HepG2 (cell line): Measurements from ENCODE around the gene CADPS2. TPM values are rescaled to one million over a fixed set of nuclear protein-coding genes. Genes with fewer than 3 reads are reported as not detected.
A peak's percentile ranks its signal among the peaks of the same experiment; 100 is the strongest.
"Not testable (repeated sequence)": the region's sequence is repeated elsewhere in the genome, so short reads cannot be mapped to it uniquely, and the experiment has no call there.

Experiments used
- ATAC-seq: fragments of 200-7000 bp; cut with Tn5 transposase; 3 replicates; pipeline ENCODE4 v1.9.1; 2020; ENCODE audit warnings: mild to moderate bottlenecking, moderate library complexity
- BruUV-seq: library from RNA; stranded (reverse); fragments of 400-500 nt; replicated peaks from 2 replicates; lab custom pipeline; 2021; lab: Mats Ljungman, UMichigan
- CTCF ChIA-PET: fragments of 300-600 bp; formaldehyde crosslinking; extraction: SDS; loops from one replicate; lab custom pipeline; 2021; ENCODE audit warnings: low total read pairs, inconsistent platforms, low intra/inter-chr PET ratio; lab: Yijun Ruan, JAX
- POLR2A ChIA-PET: fragments of 350-600 bp; sonication (Branson Sonifier 250); formaldehyde crosslinking; loops from one replicate; lab custom pipeline; 2020; ENCODE audit warnings: antibody characterized with exemption, inconsistent platforms; lab: Yijun Ruan, JAX
- DNase-seq: peaks from one replicate; pipeline ENCODE4 v3.0.0-alpha.2; 2015; ENCODE audit warnings: low spot score
- FAIRE-seq: peaks from 3 replicates; lab custom pipeline; 2011; peaks lifted over from hg19 to GRCh38; lab: Jason Lieb, UNC
- H2AFZ ChIP-seq: one replicate; pipeline ENCODE4 v1.6.1; 2011; ENCODE audit warnings: low read length, inconsistent platforms
- H3K27ac ChIP-seq: fragments of 300-600 bp; 3 replicates; pipeline ENCODE4 v1.8.0; 2011; ENCODE audit warnings: mixed run types, mild to moderate bottlenecking, mixed read lengths, low read length, inconsistent platforms; ENCODE audit not compliant: insufficient read depth; ENCODE audit errors: extremely low read length
- H3K27me3 ChIP-seq, 2 experiments: fragments of 200-600 bp in 1 of 2; 2 replicates in 1 of 2; 3 replicates in 1 of 2; pipeline versions ENCODE4 v1.6.0 to v1.8.0; 2011; ENCODE audit warnings: low read length in 2 of 2, mild to moderate bottlenecking in 2 of 2, moderate library complexity in 2 of 2, inconsistent platforms in 1 of 2; ENCODE audit not compliant: insufficient read depth in 2 of 2, control insufficient read depth in 1 of 2
- H3K36me3 ChIP-seq, 2 experiments: fragments of 200-600 bp in 1 of 2; replicated peaks in 1 of 2; 2 replicates in 1 of 2; 3 replicates in 1 of 2; pipeline versions ENCODE4 v1.5.1 to v1.8.0; 2011; ENCODE audit warnings: low read length in 2 of 2, inconsistent platforms in 1 of 2; ENCODE audit not compliant: insufficient read depth in 2 of 2, control insufficient read depth in 1 of 2
- H3K4me1 ChIP-seq: 2 replicates; pipeline ENCODE4 v1.5.1; 2012; ENCODE audit warnings: low read length, inconsistent platforms; ENCODE audit not compliant: insufficient read depth
- H3K4me2 ChIP-seq: 2 replicates; pipeline ENCODE4 v1.6.0; 2011; ENCODE audit warnings: low read depth, low read length, inconsistent platforms
- H3K4me3 ChIP-seq, 3 experiments: fragments of 200-600 bp in 1 of 3; sonication (generic), shearing (Covaris generic) in 1 of 3; replicated peaks in 1 of 3; 2 replicates each; pipeline ENCODE4 v1.5.1; 2011 to 2016; ENCODE audit warnings: low read length in 3 of 3, inconsistent platforms in 2 of 3, low read depth in 2 of 3, mild to moderate bottlenecking in 2 of 3, control low read depth in 1 of 3, mixed read lengths in 1 of 3; ENCODE audit not compliant: insufficient read depth in 1 of 3
- H3K79me2 ChIP-seq: one replicate; pipeline ENCODE4 v1.6.1; 2011; ENCODE audit warnings: low read length, inconsistent platforms; ENCODE audit not compliant: insufficient read depth
- H3K9ac ChIP-seq: 2 replicates; pipeline ENCODE4 v1.6.0; 2011; ENCODE audit warnings: mild to moderate bottlenecking, low read depth, low read length, inconsistent platforms; ENCODE audit not compliant: insufficient read depth
- H3K9me3 ChIP-seq: 2 replicates; pipeline ENCODE4 v1.5.1; 2012; ENCODE audit warnings: mild to moderate bottlenecking, low read length
- H4K20me1 ChIP-seq: 2 replicates; pipeline ENCODE4 v1.6.0; 2011; ENCODE audit warnings: inconsistent platforms, mild to moderate bottlenecking, low read length, moderate library complexity; ENCODE audit not compliant: insufficient read depth
- HDAC1 ChIP-seq: sonication (generic); formaldehyde crosslinking; IDR thresholded peaks from 2 replicates; pipeline ENCODE4 v1.5.1; 2020; ENCODE audit warnings: mild to moderate bottlenecking, missing genetic modification reagents
- HNF4A ChIP-seq: sonication (generic); formaldehyde crosslinking; IDR thresholded peaks from 2 replicates; pipeline ENCODE4 v1.4.0; 2020; ENCODE audit warnings: missing genetic modification reagents
- PHF21A ChIP-seq: sonication (generic); formaldehyde crosslinking; IDR thresholded peaks from 2 replicates; pipeline ENCODE4 v1.5.0; 2020; ENCODE audit warnings: mild to moderate bottlenecking, missing genetic modification reagents
- PITX1 ChIP-seq: sonication (generic); formaldehyde crosslinking; IDR thresholded peaks from 2 replicates; pipeline ENCODE4 v1.5.1; 2020; ENCODE audit warnings: mild to moderate bottlenecking, missing genetic modification reagents
- ZBTB7B ChIP-seq: sonication (generic); formaldehyde crosslinking; IDR thresholded peaks from 2 replicates; pipeline ENCODE4 v1.4.0; 2020; ENCODE audit warnings: missing genetic modification reagents
- WGBS: methylation state at CpG from one replicate; pipeline ENCODE4 v1.1.6; 2017; ENCODE audit warnings: low lambda C conversion rate; 5-methylcytosine and 5-hydroxymethylcytosine counted together
- in situ Hi-C: cut with HindIII; loops from 2 replicates; pipeline ENCODE4 v1.10.0; 2017; ENCODE audit warnings: low pct_unique_long_range_greater_than_20kb; ENCODE audit not compliant: extremely low pct_ligation_motif_present
- intact Hi-C: fragments of 100-400 bp; cut with micrococcal nuclease; formaldehyde crosslinking; loops from one replicate; pipeline ENCODE4 v1.10.0; 2022; ENCODE audit not compliant: unreplicated experiment
- polyA plus RNA-seq, 8 experiments: library from polyadenylated mRNA; depleted of rRNA in 3 of 8; stranded (reverse) in 7 of 8; unstranded in 1 of 8; fragments of >200 nt; fragmentation: Illumina TruSeq in 4 of 8; extraction: Trizol in 4 of 8; gene quantifications; 2 replicates each; pipeline versions ENCODE4 v1.2.1 to v1.2.3, GENCODE V29; 2011 to 2016; ENCODE audit warnings: low read depth in 4 of 8, missing spikeins in 1 of 8, mixed read lengths in 1 of 8; ENCODE audit not compliant: insufficient read depth in 1 of 8
- total RNA-seq, 5 experiments: library from RNA; depleted of rRNA; stranded (reverse); fragments of >200 nt; fragmentation: Illumina TruSeq; extraction: Trizol; gene quantifications; 2 replicates each; pipeline ENCODE4 v1.2.3, GENCODE V29; 2016; ENCODE audit warnings: low read depth in 1 of 5
- TF ChIP-seq, protein P1 (sequence below): sonication (generic); formaldehyde crosslinking; IDR thresholded peaks from 2 replicates; pipeline ENCODE4 v1.4.0; 2020; ENCODE audit warnings: missing genetic modification reagents
- TF ChIP-seq, protein P2 (sequence below): sonication (generic); formaldehyde crosslinking; IDR thresholded peaks from 2 replicates; pipeline ENCODE4 v1.4.0; 2020; ENCODE audit warnings: missing genetic modification reagents
- TF ChIP-seq, protein P3 (sequence below), 2 experiments: sonication (generic) in 1 of 2; formaldehyde crosslinking in 1 of 2; IDR thresholded peaks; 2 replicates each; pipeline versions ENCODE4 v1.5.1 to v1.6.1; 2011 to 2020; ENCODE audit warnings: borderline replicate concordance in 1 of 2, low read depth in 1 of 2, low read length in 1 of 2, mild to moderate bottlenecking in 1 of 2, missing genetic modification reagents in 1 of 2, moderate library complexity in 1 of 2
- TF ChIP-seq, protein P4 (sequence below): sonication (generic); formaldehyde crosslinking; IDR thresholded peaks from 2 replicates; pipeline ENCODE4 v1.9.0; 2022; ENCODE audit warnings: missing genetic modification reagents, mild to moderate bottlenecking, borderline replicate concordance
- TF ChIP-seq, protein P5 (sequence below): sonication (generic); formaldehyde crosslinking; conservative IDR thresholded peaks from 2 replicates; pipeline ENCODE4 v1.4.0; 2020; ENCODE audit warnings: mild to moderate bottlenecking, missing genetic modification reagents, moderate library complexity
- TF ChIP-seq, protein P6 (sequence below): IDR thresholded peaks from 2 replicates; pipeline ENCODE4 v1.6.1; 2012; ENCODE audit warnings: inconsistent platforms

The CADPS2 gene
- total and polyA plus RNA-seq, 2 of the 13 experiments (the other 11 are each of a cell fraction or from before 2014, with no cell fraction given), result 17.6 to 43.8 TPM

DNA sequence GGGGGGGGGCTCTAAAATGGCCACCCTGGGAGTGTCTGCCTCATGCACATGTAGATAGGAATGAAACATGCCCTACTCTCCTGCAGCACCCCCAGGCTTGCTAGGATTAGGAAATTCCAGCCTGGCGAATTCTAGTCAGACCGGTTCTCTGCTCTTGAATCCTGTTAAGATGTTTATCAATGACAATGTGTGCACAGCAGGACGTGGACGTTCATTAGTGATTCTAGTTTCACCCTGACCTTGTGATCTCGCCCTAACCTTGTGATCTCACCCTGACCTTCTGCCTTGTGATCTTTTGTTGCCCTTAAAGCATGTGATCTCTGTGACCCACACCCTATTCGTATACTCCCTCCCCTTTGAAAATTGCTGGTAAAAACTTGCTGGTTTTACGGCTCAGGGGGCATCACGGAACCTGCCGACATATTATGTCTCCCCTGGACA lies 207.0 kb downstream of the CADPS2 start:
- H3K27me3 ChIP-seq, H3K9me3 ChIP-seq, H3K36me3 ChIP-seq, CTCF ChIA-PET, H3K79me2 ChIP-seq, in situ Hi-C loops, BruUV-seq, H4K20me1 ChIP-seq: not testable (repeated sequence)
- peak overlapping the region; percentile 72 for H3K4me2 ChIP-seq
- peak overlapping the region; percentile 42 for H2AFZ ChIP-seq
- POLR2A ChIA-PET, result interaction anchor here (0.8 to 1.3 kb wide), 5 partner anchors 10 to 206 kb away, joined by 3 to 4 read pairs (median 3); no protein-coding TSS in a partner anchor
- peak; percentile 96 for DNase-seq
- WGBS, result 0% methylated on average over 7 of the region's 9 CpGs
- peak; percentile 67 for FAIRE-seq
- intact Hi-C loops, result loop anchor here (1.0 to 2.0 kb wide), 3 partner anchors 17 to 207 kb away; partner anchors contain the start of gene CADPS2
- peaks cover 49% of the 10 kb centered on the region for H3K4me1 ChIP-seq
- peak overlapping the region; percentile 95 for H3K27ac ChIP-seq
- peak overlapping the region; percentile 74 for H3K9ac ChIP-seq
- peak; percentile 88 for ATAC-seq
- H3K4me3 ChIP-seq, result peak overlapping the region in 1 of 3 experiments; percentile 50; a peak in 1 of 6 replicates
- TF ChIP-seq, protein P1, sequence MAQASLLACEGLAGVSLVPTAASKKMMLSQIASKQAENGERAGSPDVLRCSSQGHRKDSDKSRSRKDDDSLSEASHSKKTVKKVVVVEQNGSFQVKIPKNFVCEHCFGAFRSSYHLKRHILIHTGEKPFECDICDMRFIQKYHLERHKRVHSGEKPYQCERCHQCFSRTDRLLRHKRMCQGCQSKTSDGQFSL, result peak; percentile 90
- TF ChIP-seq HNF4A (CRISPR knock-in tag) (peak; percentile 94), ZBTB7B (CRISPR knock-in tag) (peak; percentile 70), PHF21A (CRISPR knock-in tag) (peak; percentile 74), PITX1 (CRISPR knock-in tag) (peak; percentile 91), HDAC1 (peak; percentile 56)
- TF ChIP-seq, protein P2, sequence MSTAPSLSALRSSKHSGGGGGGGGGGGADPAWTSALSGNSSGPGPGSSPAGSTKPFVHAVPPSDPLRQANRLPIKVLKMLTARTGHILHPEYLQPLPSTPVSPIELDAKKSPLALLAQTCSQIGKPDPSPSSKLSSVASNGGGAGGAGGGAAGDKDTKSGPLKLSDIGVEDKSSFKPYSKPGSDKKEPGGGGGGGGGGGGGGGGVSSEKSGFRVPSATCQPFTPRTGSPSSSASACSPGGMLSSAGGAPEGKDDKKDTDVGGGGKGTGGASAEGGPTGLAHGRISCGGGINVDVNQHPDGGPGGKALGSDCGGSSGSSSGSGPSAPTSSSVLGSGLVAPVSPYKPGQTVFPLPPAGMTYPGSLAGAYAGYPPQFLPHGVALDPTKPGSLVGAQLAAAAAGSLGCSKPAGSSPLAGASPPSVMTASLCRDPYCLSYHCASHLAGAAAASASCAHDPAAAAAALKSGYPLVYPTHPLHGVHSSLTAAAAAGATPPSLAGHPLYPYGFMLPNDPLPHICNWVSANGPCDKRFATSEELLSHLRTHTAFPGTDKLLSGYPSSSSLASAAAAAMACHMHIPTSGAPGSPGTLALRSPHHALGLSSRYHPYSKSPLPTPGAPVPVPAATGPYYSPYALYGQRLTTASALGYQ, result peak; percentile 90
- TF ChIP-seq, protein P3, sequence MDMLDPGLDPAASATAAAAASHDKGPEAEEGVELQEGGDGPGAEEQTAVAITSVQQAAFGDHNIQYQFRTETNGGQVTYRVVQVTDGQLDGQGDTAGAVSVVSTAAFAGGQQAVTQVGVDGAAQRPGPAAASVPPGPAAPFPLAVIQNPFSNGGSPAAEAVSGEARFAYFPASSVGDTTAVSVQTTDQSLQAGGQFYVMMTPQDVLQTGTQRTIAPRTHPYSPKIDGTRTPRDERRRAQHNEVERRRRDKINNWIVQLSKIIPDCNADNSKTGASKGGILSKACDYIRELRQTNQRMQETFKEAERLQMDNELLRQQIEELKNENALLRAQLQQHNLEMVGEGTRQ (IDR thresholded peaks at IDR 0.05; ENCODE audit: low read depth, low read length), result not testable (repeated sequence)
- TF ChIP-seq, protein P3 (CRISPR knock-in tag; IDR thresholded peaks at IDR 0.05; ENCODE audit: borderline replicate concordance), result peak; percentile 74; the same call in 1 of the 2 replicates
- TF ChIP-seq, protein P4, sequence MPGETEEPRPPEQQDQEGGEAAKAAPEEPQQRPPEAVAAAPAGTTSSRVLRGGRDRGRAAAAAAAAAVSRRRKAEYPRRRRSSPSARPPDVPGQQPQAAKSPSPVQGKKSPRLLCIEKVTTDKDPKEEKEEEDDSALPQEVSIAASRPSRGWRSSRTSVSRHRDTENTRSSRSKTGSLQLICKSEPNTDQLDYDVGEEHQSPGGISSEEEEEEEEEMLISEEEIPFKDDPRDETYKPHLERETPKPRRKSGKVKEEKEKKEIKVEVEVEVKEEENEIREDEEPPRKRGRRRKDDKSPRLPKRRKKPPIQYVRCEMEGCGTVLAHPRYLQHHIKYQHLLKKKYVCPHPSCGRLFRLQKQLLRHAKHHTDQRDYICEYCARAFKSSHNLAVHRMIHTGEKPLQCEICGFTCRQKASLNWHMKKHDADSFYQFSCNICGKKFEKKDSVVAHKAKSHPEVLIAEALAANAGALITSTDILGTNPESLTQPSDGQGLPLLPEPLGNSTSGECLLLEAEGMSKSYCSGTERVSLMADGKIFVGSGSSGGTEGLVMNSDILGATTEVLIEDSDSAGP, result peak; percentile 41; the same call in 1 of the 2 replicates
- TF ChIP-seq, protein P5, sequence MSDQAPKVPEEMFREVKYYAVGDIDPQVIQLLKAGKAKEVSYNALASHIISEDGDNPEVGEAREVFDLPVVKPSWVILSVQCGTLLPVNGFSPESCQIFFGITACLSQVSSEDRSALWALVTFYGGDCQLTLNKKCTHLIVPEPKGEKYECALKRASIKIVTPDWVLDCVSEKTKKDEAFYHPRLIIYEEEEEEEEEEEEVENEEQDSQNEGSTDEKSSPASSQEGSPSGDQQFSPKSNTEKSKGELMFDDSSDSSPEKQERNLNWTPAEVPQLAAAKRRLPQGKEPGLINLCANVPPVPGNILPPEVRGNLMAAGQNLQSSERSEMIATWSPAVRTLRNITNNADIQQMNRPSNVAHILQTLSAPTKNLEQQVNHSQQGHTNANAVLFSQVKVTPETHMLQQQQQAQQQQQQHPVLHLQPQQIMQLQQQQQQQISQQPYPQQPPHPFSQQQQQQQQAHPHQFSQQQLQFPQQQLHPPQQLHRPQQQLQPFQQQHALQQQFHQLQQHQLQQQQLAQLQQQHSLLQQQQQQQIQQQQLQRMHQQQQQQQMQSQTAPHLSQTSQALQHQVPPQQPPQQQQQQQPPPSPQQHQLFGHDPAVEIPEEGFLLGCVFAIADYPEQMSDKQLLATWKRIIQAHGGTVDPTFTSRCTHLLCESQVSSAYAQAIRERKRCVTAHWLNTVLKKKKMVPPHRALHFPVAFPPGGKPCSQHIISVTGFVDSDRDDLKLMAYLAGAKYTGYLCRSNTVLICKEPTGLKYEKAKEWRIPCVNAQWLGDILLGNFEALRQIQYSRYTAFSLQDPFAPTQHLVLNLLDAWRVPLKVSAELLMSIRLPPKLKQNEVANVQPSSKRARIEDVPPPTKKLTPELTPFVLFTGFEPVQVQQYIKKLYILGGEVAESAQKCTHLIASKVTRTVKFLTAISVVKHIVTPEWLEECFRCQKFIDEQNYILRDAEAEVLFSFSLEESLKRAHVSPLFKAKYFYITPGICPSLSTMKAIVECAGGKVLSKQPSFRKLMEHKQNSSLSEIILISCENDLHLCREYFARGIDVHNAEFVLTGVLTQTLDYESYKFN (CRISPR knock-in tag), result peak; percentile 91
- TF ChIP-seq, protein P6, sequence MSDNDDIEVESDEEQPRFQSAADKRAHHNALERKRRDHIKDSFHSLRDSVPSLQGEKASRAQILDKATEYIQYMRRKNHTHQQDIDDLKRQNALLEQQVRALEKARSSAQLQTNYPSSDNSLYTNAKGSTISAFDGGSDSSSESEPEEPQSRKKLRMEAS, result peak; percentile 60
